Peyer's patch (tissue), 4 donors: ENCODE measurements around the gene AKAP14. TPM values are rescaled to one million over a fixed set of nuclear protein-coding genes. Genes with fewer than 3 reads are reported as not detected.
"Not testable (repeated sequence)": the region's sequence is repeated elsewhere in the genome, so short reads cannot be mapped to it uniquely, and the experiment has no call there.

ENCODE experiments used
- DNase-seq, 3 donors: peaks; one replicate each; pipeline ENCODE4 v3.0.0-alpha.2; 2017 to 2019
- H3K27ac ChIP-seq, 4 donors: fragments of 200-600 bp; sonication (generic); one replicate each; pipeline ENCODE4 v1.5.1; 2016 to 2019
- H3K27me3 ChIP-seq, 2 donors: fragments of 200-600 bp; sonication (generic); one replicate each; pipeline ENCODE4 v1.5.1; 2019
- H3K36me3 ChIP-seq, 3 donors: fragments of 200-600 bp; sonication (generic); one replicate each; pipeline ENCODE4 v1.5.1; 2016 to 2019
- H3K4me1 ChIP-seq, 4 donors: fragments of 200-600 bp; sonication (generic); one replicate each; pipeline ENCODE4 v1.5.1; 2016 to 2019
- H3K4me3 ChIP-seq, 4 donors: fragments of 200-600 bp; sonication (generic); 1 replicate in 3 of 4; 2 replicates in 1 of 4; pipeline ENCODE4 v1.5.1; 2016 to 2019; ENCODE audit warnings: mild to moderate bottlenecking in 1 of 4
- H3K9me3 ChIP-seq, 4 donors: fragments of 200-600 bp; sonication (generic); one replicate each; pipeline ENCODE4 v1.5.1; 2016 to 2019; ENCODE audit warnings: mild to moderate bottlenecking in 1 of 4
- POLR2A ChIP-seq, 2 donors: fragments of 450-650 bp; IDR thresholded peaks; one replicate each; pipeline ENCODE4 v1.5.1; 2017; ENCODE audit warnings: antibody characterized with exemption in 2 of 2, mild to moderate bottlenecking in 2 of 2, moderate library complexity in 2 of 2
- total RNA-seq, 4 donors: library from RNA; depleted of rRNA; stranded (reverse); fragments of >200 nt; gene quantifications; one replicate each; pipeline ENCODE4 v1.1.0, GENCODE V29; 2016
- TF ChIP-seq, protein P1 (sequence below), 6 experiments: fragments of 450-650 bp in 4 of 6; fragments of 200-600 bp in 2 of 6; sonication (generic) in 1 of 6; IDR thresholded peaks; one replicate each; pipeline ENCODE4 v1.5.1; 2017 to 2019; ENCODE audit warnings: antibody characterized with exemption in 6 of 6, mild to moderate bottlenecking in 3 of 6, moderate library complexity in 1 of 6

The AKAP14 gene
- total RNA-seq, 4 donors from 2014 or later = not detected

DNA sequence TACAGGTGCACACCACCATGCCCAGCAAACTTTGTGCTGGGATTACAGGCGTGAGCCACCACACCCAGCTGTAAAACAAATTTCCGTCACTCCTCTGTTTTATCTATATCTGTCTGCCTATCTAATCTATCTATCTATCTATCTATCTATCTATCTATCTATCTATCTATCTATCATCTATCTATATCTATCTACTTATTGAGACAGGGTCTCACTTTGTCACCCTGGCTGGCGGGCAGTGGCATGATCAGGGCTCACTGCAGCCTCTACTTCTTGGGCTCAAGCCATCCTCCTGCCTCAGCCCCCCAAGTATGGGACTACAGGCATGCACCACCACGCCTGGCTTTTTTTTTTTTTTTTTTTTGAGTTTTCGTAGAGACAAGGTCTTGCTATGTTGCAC, 20.6 kb downstream of the AKAP14 start:
- Histone ChIP-seq H3K9me3 (no peaks in the 10 kb centered on the region), H3K4me3 (no peak overlapping the region), H3K4me1 (no peaks in the 10 kb centered on the region), H3K27me3 (no peaks in the 10 kb centered on the region), H3K36me3 (no peaks in the 10 kb centered on the region), H3K27ac (no peak overlapping the region)
- no peak for TF ChIP-seq POLR2A (IDR thresholded peaks at IDR 0.05)
- TF ChIP-seq, protein P1, sequence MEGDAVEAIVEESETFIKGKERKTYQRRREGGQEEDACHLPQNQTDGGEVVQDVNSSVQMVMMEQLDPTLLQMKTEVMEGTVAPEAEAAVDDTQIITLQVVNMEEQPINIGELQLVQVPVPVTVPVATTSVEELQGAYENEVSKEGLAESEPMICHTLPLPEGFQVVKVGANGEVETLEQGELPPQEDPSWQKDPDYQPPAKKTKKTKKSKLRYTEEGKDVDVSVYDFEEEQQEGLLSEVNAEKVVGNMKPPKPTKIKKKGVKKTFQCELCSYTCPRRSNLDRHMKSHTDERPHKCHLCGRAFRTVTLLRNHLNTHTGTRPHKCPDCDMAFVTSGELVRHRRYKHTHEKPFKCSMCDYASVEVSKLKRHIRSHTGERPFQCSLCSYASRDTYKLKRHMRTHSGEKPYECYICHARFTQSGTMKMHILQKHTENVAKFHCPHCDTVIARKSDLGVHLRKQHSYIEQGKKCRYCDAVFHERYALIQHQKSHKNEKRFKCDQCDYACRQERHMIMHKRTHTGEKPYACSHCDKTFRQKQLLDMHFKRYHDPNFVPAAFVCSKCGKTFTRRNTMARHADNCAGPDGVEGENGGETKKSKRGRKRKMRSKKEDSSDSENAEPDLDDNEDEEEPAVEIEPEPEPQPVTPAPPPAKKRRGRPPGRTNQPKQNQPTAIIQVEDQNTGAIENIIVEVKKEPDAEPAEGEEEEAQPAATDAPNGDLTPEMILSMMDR (IDR thresholded peaks at IDR 0.05) = no peak
- no peak for DNase-seq

DNA sequence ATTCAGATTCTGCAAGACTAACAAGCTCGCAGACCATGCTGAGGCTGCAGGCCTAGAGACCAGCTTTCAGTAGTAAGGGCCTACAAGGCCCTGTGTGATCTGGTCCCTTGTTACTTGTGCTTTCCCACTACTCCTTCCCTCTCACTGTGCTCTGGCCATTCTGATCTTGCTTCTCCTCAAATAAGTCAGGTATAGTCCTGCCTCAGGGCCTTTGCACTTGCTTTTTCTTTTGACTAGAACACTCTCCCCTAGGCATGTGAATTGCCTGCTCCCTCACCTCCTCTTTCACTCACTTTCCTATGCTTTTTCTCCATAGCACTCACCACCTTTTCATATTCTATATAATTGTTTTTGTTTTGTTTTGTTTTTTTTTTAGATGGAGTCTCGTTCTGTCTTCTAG, 22.2 kb downstream of the AKAP14 start:
- TF ChIP-seq POLR2A (IDR thresholded peaks at IDR 0.05) = no peak
- TF ChIP-seq, protein P1 (IDR thresholded peaks at IDR 0.05) = no peak
- no peaks in the 10 kb centered on the region for H3K36me3 ChIP-seq
- H3K4me1 ChIP-seq = no peaks in the 10 kb centered on the region
- no peak for DNase-seq
- H3K27me3 ChIP-seq = no peaks in the 10 kb centered on the region
- H3K9me3 ChIP-seq = no peaks in the 10 kb centered on the region
- no peak overlapping the region for H3K27ac ChIP-seq
- no peak overlapping the region for H3K4me3 ChIP-seq

DNA sequence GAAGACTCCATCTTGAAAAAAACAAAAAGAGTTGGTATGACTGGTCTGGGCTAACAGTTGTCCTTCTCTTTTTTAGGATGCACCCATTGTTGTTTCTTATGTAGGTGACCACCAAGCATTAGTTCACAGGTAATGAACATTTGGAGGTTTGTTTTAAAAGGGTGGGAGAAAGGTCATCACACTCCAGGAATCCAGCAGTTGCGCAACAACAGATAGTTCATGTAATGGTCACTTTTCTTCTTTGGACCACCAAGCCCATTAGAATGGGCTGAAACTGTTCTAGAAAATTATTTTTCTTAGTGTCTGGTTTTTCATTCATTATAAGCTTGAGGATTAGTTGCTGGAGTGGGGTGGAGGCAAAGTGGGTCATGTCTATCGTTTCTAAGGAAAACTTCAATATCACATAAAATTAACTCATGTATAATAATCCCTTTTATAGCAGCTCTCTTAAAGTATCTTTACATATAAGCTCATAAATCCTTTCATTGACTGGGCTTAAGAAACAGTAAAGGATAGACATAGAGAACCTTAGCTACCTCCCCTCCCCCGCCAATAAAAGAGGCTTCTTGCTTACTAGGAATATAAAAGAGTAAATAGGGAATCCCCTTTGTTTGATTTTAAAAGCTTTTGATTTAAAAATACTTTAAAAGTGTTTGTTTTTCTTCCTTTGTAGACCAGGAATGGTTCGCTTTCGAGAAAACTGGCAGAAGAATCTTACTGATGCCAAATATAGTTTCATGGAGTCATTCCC, 24.3 kb downstream of the AKAP14 start:
- H3K9me3 ChIP-seq = no peaks in the 10 kb centered on the region
- TF ChIP-seq, protein P1 (IDR thresholded peaks at IDR 0.05) = no peak
- no peak for TF ChIP-seq POLR2A (IDR thresholded peaks at IDR 0.05)
- no peak overlapping the region for H3K4me3 ChIP-seq
- no peak for DNase-seq
- H3K27me3 ChIP-seq = no peaks in the 10 kb centered on the region
- H3K36me3 ChIP-seq = peaks cover 0 to 6% (median 0%) of the 10 kb centered on the region in 3 donors
- no peak overlapping the region for H3K27ac ChIP-seq
- no peaks in the 10 kb centered on the region for H3K4me1 ChIP-seq

DNA sequence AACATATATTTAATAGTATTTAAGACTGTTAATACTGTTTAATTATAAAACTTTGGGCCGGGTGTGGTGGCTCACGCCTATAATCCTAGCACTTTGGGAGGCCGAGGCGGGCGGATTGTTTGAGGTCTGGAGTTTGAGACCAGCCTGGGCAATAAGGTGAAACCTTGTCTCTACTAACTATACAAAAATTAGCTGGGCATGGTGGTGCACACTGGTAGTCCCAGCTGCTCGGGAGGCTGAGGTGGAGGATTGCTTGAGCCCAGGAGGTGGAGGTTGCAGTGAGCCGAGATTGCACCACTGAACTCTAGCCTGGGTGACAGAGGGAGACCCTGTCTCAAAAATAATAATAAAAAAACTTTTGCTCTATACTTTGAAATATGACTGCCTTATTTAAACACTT, 26.7 kb downstream of the AKAP14 start:
- H3K27me3 ChIP-seq = not testable (repeated sequence)

DNA sequence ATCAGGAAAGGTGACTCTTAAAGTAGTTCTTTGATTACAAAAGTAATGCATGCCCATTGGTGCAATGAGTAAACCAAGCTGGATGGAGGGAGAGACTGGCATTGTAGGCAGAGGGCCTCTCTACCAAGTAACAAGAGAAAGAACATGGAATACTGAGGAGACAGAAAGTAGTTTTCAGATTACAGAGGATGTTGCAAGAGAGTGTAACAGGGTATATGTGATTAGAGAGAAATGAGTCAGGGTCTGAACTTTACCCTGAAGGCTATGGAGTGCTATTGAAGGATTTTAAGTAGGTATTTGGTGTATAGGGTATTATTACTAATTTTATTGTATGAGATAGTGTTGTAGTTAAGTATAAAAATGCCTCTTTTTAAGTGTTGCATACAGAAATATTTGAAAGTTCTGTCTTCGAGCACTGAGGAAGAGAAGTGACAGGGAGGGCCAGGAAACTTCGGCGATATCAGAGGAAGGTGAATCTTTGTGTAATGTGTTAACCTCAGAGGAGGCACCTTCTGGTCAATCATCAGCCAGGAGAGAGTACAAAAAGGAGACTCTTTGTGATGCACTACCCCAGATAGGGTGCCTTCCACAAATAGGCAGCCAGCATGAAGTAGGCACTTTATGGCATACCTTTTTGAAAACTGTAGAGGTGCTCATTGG, 39.7 kb downstream of the AKAP14 start:
- Histone ChIP-seq H3K4me3 (no peak overlapping the region), H3K27ac (no peak overlapping the region), H3K27me3 (no peaks in the 10 kb centered on the region), H3K36me3 (peaks cover 0 to 46% (median 0%) of the 10 kb centered on the region in 3 donors), H3K4me1 (no peaks in the 10 kb centered on the region), H3K9me3 (no peaks in the 10 kb centered on the region)
- no peak for DNase-seq
- TF ChIP-seq POLR2A (IDR thresholded peaks at IDR 0.05) = no peak
- TF ChIP-seq, protein P1 (IDR thresholded peaks at IDR 0.05) = no peak

More for the DNA sequence above, 26.7 kb downstream of the AKAP14 start:
- DNase-seq, H3K9me3 ChIP-seq, H3K36me3 ChIP-seq, H3K27ac ChIP-seq, H3K4me3 ChIP-seq, H3K4me1 ChIP-seq: not testable (repeated sequence)

DNA sequence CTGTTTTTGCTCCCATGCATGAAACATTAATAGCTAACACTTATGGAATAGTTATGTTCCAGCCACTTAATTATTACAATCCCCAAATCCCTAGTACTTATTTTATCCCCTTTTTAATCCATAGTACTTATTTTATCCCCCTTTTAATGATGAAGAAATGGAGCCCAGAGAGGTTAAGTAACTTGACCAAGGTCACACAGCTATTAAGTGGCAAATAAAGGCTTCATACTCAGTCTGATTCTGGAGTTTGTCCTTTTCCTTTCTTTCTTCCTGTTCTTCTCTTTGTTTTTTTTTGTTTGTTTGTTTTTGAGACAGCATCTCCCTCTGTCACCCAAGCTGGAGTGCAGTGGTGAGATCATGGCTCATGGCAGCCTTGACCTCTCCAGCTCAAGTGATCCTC, 45.6 kb downstream of the AKAP14 start:
- Histone ChIP-seq H3K4me3 (no peak overlapping the region), H3K27me3 (no peaks in the 10 kb centered on the region), H3K36me3 (peaks cover 0 to 3% (median 0%) of the 10 kb centered on the region in 3 donors), H3K9me3 (no peaks in the 10 kb centered on the region), H3K4me1 (peaks cover 0 to 8% (median 0%) of the 10 kb centered on the region in 4 donors), H3K27ac (no peak overlapping the region)
- no peak for TF ChIP-seq POLR2A (IDR thresholded peaks at IDR 0.05)
- TF ChIP-seq, protein P1 (IDR thresholded peaks at IDR 0.05) = no peak
- DNase-seq = no peak
